Measurements from ENCODE around the gene FILIP1. TPM values are rescaled to one million over a fixed set of nuclear protein-coding genes. Genes with fewer than 3 reads are reported as not detected.

The FILIP1 gene
- total RNA-seq, 1 donor from 2014 or later, result 13.3 TPM

- no peak for DNase-seq (ENCODE audit: low read depth in 2 of 2)
These were observed 220.6 kb downstream of the FILIP1 start for GRCh38 chr6:75273009-75273408.

DNA sequence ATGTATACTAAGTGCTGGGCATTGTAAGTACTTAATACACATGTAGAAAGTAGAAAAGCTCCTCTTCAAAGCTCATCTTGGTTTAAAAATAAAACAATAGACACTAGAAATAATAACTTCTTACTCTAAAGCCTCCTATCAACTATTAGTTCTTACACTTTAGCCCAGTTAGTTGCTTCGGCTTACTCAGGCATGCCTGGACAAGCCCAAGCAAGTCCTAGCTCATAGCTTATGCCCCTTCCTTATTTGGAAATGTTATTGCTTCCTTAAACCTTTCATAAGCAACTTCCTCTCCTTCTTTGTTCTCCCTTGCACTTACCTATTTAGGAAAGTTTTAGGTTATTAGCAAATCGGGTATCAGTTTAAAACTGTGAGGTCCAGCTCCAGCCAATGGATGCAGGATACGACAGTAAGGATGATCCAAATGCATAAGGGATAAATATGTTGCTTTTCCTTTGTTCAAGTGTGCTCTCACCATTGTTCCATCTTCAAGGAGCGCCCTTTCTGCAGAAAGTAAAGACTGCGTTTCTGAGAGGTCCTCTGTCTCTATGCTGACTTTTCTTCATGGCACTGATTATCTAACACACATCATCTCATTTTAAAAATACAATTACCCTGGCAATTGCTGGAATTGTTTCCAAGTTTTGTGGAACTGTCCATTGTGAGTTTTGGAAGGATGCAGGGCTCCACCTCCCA is 221.3 kb downstream of the FILIP1 start:
- DNase-seq (ENCODE audit: low read depth in 2 of 2), result peak in 1 of 2 donors; percentile 57

DNA sequence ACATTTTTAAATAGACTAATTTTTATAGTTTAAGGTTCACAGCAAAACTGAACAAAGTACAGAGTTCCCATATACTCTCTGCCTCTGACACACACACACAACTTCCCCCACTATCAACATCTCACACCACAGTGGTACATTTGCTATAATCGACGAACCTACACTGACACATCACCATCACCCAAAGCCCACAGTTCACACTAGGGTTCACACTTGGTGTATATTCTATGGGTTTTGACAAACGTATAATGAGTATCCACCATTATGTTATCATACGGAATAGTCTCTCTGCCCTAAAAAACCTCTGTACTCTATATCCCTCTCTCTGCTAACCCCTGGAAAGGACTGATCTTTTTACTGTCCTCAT is 224.6 kb downstream of the FILIP1 start:
- no peak for DNase-seq (ENCODE audit: low read depth in 2 of 2)

GRCh38 chr6:75268121-75268987 is 225.2 kb downstream of the FILIP1 start:
- peak in 1 of 2 donors; percentile 68 for DNase-seq (ENCODE audit: low read depth in 2 of 2)

GRCh38 chr6:75267461-75267860 is 226.1 kb downstream of the FILIP1 start:
- DNase-seq (ENCODE audit: low read depth in 2 of 2), result peak; percentile 61 to 66

DNA sequence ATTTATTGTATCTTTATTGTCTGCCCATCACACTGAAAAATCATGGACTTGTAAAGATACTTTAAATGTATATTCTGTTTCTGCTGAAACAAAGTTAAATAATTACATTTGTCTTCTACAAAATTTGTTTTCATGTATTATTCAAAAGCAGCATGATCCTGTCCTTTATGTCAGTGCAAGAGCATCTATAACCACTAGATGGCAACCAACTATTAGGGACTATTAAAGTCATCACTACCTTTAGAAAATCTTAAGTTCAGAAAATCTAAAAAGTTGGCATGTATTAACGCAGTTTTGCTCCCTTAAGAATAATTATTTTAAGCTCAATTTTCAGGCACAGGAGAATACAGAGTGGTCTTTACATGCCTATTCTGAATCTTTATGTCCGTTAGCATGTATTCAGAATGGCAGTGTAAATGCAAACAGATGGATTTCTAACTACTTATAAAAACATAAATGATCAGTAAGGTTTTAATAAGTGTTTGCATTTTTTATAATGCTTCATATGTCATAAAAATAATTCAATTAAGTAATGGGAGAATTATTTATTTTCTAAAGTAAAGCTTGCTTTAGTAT is 226.8 kb downstream of the FILIP1 start:
- DNase-seq (ENCODE audit: low read depth in 2 of 2), result peak; percentile 70 to 71

- no peak for DNase-seq (ENCODE audit: low read depth in 2 of 2)
These were observed 230.2 kb downstream of the FILIP1 start for GRCh38 chr6:75263401-75263750.

DNA sequence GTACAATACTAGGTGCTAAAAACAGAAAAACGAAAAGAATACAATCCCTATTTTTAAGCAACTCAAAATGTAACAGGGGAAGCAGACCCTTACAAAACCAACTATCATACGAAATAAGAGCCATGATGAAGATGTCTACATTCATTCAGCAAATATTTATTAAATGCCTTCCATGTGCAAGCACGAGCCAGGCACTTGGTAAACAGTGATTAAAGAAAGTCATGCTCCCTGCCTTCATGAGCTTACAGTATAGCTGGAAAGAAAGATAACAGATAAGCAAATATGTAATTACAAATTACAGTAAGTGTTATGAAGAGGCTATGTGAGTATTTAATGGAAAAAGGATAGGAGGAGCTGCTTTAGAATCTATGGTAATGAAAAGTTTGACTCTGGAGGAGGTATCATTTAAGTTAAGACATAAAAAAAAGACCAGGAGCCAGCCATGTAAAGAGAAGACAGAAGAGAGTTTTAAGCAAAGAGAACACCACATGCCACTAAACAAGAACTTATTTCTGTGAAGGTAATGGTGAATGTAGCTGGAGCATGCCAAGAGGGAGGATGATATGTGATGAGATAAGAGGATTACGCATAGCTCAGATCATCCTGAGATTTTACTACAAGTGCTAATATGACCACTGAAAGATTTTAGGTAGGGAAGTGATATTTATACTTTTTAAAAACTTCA is 230.7 kb downstream of the FILIP1 start:
- no peak for DNase-seq (ENCODE audit: low read depth in 2 of 2)

GRCh38 chr6:75261299-75261698 is 232.3 kb downstream of the FILIP1 start:
- DNase-seq (ENCODE audit: low read depth in 2 of 2), result no peak

DNA sequence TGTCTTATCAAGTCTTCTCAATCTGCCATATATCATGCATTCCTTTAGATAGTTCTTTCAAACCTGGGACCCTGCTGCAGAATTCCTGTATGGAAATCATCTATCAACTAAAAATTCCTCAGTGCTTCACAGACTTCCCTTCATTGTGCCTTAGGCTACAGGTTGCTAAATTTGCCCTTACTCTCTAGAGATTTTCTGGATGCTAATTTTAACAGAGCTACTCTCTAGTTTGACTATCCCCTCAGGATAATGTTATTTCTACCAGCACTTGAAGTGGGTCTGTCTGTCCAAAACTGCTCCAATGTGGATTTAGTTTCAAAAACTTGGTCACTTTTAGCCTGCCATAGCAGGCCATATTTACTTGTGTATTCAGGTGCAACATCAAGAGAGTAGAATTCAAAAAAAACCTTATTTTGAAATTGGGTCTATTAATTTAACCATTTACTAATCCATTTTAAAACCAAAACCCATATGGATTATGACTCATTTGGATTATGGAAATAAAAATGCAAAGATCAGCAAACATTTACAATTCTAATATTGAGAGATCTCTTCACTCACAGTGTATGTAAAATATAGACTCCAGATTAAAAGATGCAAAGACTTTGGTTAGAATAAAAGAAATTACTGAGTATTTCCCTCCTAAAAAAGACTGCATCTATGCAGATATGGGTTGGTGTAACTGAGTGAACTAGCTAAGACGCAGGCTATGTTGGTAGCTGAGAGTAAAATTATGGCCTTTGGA is 236.1 kb downstream of the FILIP1 start:
- no peak for DNase-seq (ENCODE audit: low read depth in 2 of 2)

GRCh38 chr6:75250552-75250951 is 243.0 kb downstream of the FILIP1 start:
- no peak for DNase-seq (ENCODE audit: low read depth in 2 of 2)

DNA sequence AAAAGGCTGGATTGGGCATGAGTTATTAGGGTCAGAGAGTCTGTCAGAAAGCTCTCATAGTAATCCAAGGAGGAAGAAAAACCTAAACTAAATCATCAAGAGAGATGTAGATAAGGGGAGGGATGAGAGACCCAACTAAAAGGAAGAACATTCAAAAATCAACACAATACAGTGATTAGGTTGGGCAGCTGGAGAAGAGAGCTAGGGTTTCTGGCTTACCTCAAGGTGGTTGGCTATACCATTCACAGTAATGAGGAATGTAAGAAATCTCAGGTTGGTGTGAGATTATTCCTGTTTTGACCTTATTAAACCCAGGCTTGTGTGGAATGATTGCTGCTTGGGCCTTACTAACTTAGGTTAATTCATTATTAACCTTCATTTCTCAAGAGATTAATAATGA is 243.8 kb downstream of the FILIP1 start:
- no peak for DNase-seq (ENCODE audit: low read depth in 2 of 2)

DNA sequence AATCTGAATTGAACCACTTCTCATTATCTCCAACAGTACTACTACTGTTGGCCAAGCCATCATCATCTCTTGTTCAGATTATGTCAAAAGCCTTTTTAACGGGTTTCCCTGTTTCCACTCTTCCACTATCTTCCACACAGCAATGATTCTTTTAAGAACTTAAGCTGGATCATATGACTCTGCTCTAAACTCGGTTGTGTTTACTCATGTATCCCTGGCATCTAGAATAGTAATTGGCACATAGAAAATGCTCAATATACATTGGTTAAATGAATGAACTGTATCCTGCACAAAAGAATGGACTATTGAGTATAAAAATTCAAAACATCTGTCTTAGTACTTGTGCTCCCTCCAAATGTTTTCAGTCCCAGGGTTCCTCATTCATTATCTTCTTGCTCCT is 247.2 kb downstream of the FILIP1 start:
- no peak for DNase-seq (ENCODE audit: low read depth in 2 of 2)

GRCh38 chr6:75244063-75244584 is 249.5 kb downstream of the FILIP1 start:
- DNase-seq (ENCODE audit: low read depth in 2 of 2), result no peak

GRCh38 chr6:75243333-75244062 is 250.1 kb downstream of the FILIP1 start, which contains the start of gene COX7A2:
Gene COX7A2, minus strand, starts transcription at chr6:75243801. Its CDS starts 67 bp downstream, at chr6:75243734.
- DNase-seq (ENCODE audit: low read depth in 2 of 2), result peak; percentile 97 to 99

Other genes with a start within 250 kb of the FILIP1 start
- gene COX7A2, start 250.0 kb downstream of the FILIP1 start, total RNA-seq, result 194 and 200 TPM in 2 replicates
- gene TMEM30A, start 209.0 kb downstream of the FILIP1 start, total RNA-seq, result 121 and 126 TPM in 2 replicates
- 31.4 and 39.5 TPM in 2 replicates for gene SENP6, start 108.1 kb upstream of the FILIP1 start, total RNA-seq